GM18951 (cell line): Measurements from ENCODE around the gene KIF6.

ENCODE experiments used
- POLR2A ChIP-seq: IDR thresholded peaks from 4 replicates; pipeline ENCODE4 v1.6.1; 2011; ENCODE audit warnings: mild to moderate bottlenecking; ENCODE audit not compliant: insufficient read length, insufficient read depth; ENCODE audit errors: extremely low read depth
- in situ Hi-C: fragments of 300-500 bp; cut with MboI; formaldehyde crosslinking; loops from one replicate; pipeline ENCODE4 v1.12.0; 2022; ENCODE audit warnings: low sequenced_read_pairs, mixed read lengths, inconsistent platforms; ENCODE audit not compliant: unreplicated experiment

Gene KIF6

DNA sequence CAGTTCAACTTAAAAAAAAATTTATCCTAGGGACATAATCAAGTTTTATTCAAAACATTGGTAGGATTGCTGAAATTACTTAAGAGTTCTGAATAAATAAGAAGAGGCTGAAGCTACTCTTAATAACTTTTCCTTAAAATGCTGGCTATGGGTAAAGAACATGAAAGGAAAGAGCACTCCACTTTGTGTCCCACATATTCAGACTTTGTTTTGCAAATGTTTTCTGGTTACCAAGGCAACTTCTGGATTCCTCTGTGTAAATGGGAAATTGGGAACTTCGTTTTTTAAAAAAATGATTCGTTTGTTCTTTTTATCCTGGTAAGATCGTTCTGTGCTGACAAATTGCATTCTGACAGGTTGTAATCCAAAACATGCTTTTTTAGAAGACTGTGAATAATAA, 115.0 kb downstream of the KIF6 start:
- no peak for TF ChIP-seq POLR2A
- in situ Hi-C loops: no loop called here

DNA sequence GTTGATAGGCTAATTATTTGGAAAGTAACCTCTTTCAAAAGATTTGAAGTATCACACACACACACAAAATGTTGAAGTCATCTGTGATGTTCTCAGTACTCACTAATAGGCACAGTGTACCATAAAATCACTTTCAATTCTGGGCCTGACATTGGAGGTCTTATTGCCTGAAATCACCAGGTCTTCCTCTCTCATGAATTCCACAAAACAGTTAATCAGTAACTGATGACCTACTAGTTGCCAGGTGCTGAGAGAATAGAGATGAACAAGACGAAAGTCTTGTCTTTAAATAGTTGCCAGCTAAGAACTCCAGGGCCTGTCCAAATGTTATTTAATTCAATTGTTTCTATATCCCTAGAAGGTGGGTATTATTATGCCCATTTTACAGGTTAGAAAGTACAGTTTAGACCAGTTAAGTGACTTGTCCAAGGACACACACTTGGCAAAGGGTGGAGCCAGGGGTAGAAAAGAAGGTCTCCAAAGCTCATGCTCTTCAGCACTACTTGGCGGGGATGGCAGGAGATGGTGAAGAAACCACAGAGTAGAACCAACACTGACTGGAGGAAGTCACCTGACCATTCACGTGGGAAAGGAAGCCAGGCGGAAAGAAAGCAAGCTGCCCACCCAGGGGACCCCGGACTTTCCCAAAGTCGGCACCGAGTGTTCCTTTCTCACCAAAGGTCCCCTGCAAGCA, 116.4 kb downstream of the KIF6 start:
- no peak for TF ChIP-seq POLR2A
- in situ Hi-C loops: no loop called here

DNA sequence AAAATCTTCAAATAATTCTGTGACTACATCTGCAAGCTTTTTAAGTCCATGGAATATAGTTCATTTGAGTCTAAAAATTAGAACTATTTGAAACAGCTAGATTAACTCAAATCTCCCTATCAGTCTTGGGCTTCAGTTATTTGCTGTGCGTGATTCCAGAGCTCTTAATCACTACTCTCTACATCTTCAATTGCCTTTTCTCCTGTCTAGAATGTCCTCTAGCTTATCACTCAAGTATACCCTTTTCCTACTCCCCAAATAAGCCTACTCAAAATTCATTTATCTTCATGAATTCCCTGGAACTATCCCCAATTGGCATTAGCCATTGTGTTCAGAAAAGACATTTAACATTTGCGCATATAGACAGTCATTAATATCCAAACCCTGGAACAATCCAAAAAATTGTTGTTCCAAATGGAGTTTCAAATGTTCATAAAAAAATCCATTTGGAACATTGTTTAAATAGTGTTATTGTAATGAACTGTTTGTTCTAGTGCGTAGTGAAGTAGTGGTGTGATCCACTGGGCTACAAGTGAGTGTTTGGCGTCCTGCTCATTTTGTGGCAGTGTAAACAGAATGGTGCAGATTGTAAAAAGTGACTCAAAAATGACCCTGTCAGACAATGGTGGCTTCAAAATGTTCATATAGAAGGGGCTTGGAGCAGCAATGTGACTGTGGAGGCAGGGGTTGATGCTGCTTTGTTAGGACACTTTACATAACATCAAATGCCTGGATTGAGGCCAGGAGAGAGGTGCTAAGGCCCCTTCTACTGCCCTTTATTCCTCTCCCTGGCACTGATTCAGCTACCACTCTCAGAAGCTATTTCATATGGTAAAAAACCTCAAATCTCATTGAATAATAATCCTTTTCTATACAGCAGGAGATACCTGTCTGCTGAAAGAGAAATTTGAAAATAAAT, 122.3 kb downstream of the KIF6 start:
- no peak for TF ChIP-seq POLR2A
- in situ Hi-C loops: no loop called here

DNA sequence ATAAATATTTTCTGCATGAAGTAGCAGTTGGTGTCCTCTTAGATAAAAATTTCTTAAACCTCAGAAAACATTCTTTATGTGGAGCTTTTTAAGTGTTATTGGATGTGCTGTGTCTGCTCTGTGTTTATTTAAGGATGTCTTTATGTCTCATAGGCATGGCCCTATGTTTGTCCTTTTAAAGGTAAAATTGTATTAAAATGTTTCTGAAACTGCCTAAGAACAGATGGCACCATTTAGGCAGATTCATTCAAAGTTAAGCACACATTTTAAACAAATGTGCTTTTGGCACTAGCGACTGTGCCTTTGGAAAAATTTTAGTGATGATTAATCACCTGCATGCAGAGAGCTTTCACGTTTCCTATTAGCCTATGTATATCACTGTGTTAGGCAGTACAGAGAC, 125.2 kb downstream of the KIF6 start:
- TF ChIP-seq POLR2A: no peak
- in situ Hi-C loops: no loop called here

DNA sequence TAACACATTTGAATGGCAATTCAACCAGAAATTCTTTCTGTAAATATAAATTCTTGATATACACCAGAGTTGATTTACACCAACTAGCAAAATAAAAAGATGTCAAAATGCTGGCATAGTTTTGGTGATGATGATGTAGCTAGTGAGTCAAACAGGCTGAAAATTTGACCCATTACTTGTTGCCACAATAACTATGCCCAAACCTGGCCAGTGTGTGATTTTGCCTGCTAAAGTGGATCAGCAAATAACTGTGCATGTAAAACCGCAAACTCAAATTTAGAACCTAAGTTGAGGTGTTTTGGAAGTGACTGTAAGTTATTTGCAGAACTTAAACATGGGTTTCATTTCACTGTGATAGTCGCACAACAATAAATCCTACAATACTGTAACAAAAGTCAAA, 125.9 kb downstream of the KIF6 start:
- in situ Hi-C loops: no loop called here
- TF ChIP-seq POLR2A: no peak

DNA sequence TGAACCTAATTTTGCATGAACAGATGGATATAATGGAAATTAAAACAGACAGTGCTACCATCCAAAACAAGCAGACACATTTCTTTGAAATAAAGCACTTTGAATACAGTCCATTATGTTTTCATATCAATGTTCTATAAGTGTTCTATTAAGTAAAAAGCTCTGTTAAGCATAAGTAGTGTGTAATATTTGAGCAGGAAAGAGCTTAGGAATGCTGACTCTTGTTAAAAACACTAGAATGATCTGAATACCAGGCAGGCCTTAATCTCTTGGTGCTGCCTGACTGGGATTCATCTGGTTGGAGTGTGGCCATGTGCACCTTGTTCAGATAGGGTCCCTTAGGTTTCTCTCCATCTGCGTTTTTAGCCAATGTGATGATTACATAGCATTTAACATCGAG, 130.9 kb downstream of the KIF6 start:
- in situ Hi-C loops: no loop called here
- no peak for TF ChIP-seq POLR2A

DNA sequence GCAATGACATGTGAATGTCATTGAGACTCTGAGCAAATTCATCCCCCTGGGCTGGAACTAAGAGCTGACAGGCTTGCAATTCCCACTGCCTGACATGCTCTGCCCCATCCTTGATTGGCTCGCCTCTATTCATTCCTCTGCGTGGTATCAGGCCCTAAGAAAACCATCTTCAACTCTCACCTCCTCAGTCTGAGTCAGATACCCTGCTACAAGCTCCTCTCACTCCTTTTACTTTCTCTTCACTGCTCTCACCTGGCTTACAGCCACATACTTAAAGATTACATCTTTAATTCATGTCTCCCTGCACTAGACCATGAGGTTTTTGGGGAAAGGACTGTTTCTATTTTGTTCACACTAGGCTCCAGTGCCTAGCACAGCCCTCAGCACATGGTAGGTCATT, 131.6 kb downstream of the KIF6 start:
- in situ Hi-C loops: no loop called here
- TF ChIP-seq POLR2A: no peak

DNA sequence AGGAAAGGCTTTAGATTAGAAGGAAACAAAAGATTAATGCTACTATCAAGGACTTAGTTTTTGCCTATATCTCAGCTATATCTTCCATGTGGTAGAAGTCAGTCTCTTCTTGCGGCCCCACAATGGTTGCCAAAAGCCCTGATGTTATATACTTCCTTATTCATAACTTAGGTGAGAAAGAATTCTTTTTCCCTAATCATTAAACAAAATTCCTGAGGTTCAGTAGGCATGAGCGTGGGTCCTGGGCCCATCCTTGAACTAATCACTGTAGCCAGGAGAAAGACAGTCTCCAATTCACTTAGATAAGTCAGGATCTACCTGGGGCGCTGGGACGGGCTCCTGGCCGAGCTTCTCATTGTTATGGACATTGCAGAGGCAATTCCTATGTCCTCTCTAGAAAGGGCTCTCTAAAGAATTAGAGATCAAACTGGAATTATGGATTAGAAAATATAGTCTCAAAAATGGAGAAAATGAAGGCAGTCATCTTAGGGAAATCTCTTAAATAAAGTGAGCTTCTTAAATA, 134.3 kb downstream of the KIF6 start:
- in situ Hi-C loops: no loop called here
- no peak for TF ChIP-seq POLR2A

DNA sequence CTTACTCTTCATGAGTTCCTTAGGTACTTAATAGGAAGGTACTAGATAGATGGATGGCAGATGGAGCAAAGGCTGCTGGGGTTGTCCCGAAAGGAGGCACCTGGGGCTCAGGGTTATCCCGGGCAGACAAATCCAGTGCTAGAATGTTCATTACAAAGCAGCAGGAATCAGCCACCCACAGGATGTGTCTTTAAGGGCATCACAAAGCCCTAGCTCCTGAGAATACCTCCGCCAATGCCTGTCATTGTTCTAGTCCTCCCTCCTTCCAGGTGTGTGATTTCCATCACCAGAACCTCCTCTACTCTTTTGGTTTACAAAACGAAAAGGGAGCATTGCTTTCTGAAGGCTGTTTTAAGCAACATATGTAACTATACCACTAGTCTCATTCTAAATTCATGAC, 138.1 kb downstream of the KIF6 start:
- TF ChIP-seq POLR2A: no peak
- in situ Hi-C loops: no loop called here

DNA sequence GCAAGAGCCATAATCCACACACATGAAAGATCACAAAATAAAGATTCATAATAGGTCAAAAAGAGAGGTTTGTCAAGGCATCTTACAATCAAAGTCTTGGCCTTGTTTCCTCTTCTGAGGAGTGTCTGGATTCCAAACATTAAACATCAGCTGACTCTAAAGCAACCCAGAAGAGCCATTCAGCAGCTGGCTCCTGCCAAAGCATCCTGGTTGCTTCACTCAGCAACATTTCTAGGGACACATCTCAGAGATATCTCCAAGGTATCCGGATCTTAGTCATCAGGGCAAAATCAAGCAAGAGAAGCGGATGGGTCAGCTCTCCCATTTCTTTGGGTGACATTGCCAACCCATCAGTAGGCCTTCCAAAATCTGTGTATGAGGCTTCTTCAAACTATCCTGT, 139.6 kb downstream of the KIF6 start:
- TF ChIP-seq POLR2A: no peak

DNA sequence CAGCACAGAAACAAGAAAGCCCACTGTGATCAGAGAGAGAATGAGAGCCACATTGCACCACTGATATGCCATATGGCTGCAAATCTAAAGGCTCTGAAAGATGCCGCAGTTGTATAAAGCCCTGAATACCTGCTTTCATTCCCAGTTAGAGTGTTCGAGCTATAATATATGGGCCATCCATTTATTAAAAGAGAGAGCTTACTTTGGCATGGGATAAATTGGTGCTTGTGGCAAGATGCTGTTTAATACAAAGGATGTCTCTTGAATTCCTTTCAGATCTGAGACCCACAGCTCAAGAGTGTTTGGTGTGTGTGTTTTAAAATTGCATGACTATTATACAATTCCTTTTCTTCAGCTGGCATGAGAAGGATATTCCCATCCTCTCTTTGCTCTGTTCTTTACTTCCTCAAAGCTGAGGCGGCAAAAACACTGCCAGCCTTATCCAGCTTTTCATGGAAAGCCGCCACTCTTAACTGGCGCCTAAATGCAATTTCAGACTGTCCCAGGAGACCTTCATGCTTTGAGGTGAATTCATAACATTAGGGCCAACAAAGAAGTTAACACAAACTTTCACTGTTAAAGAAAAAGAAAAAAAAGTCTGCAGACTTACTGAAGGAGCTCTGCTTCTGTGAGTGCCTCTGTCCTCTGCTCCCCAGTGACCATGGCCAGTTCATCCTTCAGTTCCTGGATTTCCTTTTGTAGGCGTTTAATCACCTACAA, 147.6 kb downstream of the KIF6 start:
- no peak for TF ChIP-seq POLR2A
- in situ Hi-C loops: no loop called here

More for the DNA sequence above, 139.6 kb downstream of the KIF6 start:
- in situ Hi-C loops: no loop called here

DNA sequence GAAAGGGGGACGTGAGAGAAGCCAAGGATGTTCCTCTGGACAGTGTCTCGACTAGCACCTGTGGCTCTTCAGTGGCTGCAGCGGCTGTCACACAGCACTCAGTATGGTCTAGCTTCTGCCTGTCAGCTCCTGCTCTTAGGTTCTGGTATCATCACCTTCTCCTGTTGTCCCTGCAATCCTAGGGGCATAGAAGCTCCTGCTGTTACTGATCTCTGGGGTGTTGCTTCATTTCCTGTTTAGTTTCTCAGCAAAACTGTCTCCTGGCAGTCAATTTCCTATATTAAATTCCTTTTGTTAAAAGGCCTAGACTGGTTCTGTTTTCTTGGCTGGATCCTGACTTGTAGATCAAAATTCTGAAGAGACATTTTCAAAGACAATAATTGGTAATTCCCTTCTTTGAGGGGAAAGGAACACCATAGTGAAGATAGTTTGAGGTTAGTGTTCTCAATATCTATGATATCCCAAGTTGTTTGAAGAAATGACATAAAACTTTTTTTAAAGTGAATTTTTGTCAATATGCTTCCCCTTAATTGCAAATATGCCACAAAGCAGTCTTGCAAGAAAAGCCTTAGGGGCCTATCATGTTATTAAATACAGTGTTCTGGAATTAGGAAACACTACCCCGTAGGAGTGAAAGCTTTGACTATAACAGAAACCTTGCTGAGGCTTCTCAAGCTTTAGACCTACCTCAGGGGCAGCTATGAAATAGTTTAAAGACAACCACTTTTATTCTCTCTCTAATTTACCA, 148.5 kb downstream of the KIF6 start:
- in situ Hi-C loops: no loop called here
- no peak for TF ChIP-seq POLR2A
